Stimulated activated CD8-positive, alpha-beta memory T cell treated with anti-CD3 and anti-CD28 coated beads, Interleukin-2, amount 100 ng/mL, for 1 hour (primary cell): ENCODE results near the gene MMP17.

Experiments used
- DNase-seq, 2 donors: peaks; one replicate each; pipeline ENCODE4 v3.0.0-alpha.2; 2020; ENCODE audit warnings: low read depth in 2 of 2

The MMP17 gene

DNA sequence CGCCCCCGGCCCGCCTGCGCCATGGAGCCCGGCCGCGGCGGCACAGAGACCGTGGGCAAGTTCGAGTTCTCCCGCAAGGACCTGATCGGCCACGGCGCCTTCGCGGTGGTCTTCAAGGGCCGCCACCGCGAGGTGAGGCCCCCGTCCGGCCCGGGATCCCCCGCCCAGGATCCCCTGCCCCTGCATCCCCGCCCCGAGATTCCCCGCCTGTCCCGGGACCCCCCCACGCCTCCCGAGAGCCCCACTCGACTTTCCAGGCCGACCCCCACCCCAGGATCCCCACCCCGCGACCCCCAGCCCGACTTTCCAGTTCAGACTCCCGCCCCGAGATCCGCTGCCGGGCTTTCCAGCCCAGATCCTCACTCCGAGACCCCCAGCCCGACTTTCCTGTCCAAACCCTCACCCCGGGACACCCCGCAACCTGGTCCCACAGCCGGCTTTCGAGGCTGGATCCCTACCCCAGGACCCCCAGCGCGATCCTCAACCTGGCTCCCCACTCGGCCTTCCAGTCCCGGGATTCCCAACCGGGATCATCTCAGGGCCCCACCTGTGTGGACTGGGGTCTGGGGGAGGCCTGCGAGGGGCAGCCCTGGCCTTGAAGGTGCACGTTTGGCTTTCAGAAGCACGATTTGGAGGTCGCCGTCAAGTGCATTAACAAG, 66.9 kb downstream of the MMP17 start:
- DNase-seq, result no peak

DNA sequence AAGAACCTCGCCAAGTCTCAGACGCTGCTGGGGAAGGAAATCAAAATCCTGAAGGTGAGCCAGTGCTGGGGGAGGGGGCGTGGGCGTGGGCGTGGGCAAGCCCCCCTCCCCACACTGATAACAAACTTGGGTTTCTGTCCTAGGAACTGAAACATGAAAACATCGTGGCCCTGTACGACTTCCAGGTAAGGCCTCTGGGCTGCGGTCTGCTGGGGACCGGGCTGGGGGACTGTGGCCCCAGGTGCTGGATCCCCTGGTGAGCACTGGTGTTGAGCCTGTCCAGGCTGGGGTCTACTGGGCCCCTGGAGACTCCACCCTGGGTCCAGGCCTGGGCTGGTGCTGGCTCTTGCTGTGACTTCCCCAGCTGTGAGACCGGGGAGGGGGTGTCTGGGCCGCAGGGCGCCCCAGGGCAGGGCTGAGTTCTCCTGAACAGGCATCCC, 67.5 kb downstream of the MMP17 start:
- DNase-seq, result no peak

DNA sequence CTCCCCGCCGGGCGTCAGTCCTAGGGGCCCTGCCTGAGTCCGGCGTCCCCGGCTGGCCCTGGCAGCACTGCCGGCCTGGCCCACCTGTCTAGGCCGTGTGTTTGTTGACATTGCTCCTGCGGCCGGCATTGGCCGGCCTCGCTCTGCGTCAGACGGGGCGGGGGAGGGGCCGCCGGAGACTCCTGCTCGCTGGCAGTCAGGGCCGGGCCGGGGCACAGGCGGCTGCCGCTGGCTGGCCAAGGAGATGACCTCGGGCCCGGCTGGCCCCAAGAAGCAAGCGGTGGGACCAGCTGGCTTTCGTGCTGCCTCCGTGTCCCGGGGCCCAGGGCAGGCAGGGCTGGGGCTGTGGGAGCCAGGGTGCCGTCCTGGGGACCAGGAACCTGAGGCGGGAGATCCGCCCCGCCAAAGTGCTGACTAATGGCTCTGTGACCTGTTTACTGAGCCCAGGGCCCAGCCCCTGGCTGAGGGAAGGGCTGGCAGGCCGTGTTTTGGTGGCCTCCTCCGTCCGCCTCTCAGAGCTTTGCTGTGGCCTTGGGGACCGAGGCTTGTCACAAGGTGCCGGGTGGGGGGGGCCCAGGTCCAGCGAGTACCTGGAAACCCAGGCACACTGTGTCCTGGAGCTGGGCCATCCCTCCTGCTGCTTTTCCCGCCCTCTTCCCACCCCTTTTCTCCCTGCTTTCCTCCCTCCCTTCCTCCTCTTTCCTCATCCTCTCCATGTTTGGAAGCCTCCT, 68.1 kb downstream of the MMP17 start:
- DNase-seq, result peak; percentile 18 to 38

DNA sequence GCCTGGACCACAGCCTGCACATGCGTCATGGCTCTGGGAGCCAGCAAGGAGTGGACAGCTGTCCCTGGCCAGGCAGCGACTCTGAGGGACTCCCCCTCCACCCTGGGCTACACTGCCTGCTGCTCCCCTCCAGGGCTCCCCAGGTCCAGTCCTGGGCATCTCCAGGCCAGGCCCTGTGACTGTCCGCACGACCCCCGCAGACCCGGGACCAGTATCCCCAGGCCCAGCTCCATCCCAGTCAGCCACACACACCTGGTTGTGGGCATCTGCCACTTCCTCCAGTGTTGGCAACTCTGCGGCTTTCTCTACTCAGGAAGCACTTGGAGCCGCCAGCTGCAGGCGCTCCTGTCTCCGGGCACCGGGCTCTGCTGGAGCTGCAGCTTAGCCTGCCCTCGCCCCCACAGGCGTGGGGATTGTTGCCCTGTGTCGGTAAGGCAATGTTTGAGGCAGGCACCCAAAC, 68.6 kb downstream of the MMP17 start:
- no peak for DNase-seq

DNA sequence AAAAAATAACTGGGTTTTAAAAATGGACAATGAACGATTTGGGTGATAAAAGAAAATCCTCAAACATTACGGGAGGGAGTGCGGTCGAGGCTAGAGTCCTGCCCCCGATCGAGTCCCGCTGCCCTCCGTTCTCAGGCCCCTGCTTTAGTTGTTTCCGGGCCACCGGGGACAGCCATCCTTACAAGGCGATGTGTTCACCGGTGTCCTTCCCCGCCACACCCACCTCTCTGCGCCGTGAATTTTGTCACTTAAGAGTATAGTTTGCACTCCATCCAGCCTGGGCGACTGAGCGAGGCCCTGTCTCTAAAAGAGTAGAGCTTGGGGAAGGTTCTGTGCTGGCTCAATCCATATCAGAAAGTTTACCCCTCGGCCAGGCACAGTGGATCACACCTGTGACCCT, 69.1 kb downstream of the MMP17 start:
- no peak for DNase-seq

DNA sequence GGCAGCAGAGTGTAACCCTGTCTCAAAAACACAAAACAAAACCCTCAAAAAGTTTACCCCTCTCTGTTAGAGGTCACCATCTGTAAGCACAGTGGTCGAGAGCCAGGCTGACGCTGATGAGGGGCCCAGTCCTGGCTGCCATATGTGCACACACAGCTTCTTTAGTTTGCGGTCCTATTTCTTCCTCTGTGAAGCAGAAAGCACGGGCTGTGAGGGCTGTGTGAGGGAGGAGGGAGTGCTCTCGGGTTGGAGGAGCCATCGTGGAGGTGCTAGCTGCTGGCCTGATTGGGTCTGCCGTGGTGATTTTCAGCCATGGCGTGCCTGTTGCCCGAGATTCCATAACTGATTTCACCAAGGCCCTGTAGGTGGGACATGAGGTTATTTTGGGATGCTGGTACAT, 69.7 kb downstream of the MMP17 start:
- no peak for DNase-seq

DNA sequence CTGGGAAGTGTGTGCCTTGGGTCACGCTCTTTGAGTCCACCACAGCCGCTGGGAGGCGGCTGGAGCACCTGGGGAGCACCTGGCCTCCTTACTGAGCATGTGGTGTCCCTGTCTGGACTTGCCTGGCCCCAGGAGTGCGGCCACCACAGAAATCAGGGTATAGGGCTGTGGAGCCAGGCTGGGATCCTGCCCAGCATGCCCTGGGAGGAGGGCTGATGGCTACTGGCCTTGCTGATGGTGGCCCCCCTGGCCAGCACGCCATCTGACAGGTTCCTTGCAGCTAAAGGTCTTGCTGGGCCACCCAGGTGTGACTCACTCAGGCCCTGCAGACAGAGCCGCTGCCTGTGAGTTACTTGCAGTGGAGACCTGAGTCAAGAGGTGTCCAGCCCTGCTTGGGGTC, 72.2 kb downstream of the MMP17 start:
- no peak for DNase-seq
